Stimulated activated CD4-positive, alpha-beta T cell treated with anti-CD3 and anti-CD28 coated beads, Interleukin-12 subunit alpha, Interleukin-12 subunit beta, amount 100 ng/mL, for 4 hours (primary cell): ENCODE measurements around the gene LONRF2.
"Not testable (repeated sequence)": the region's sequence is repeated elsewhere in the genome, so short reads cannot be mapped to it uniquely, and the experiment has no call there.

Source experiments
- DNase-seq: peaks from one replicate; pipeline ENCODE4 v3.0.0-alpha.2; 2020

Gene LONRF2

DNA sequence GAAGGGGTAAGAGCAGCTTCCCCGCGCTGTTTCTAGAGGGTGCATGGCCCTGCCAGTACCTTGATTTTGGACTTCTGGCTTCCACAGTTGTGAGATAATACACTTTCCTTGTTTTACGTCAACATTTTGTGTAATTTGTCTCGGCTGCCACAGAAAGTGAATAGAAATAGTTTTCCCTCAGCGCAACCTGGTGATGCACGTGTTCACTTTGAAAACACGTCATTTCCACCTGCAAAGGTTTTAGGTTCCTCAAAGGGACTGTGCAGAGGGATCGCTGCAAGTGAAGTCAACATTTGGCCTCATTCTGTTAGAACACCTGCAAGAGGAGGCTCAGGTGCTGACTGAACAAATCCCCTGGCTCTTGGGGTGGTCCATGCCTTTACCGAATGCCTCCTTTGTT is 71.7 kb downstream of the LONRF2 start:
- no peak for DNase-seq

DNA sequence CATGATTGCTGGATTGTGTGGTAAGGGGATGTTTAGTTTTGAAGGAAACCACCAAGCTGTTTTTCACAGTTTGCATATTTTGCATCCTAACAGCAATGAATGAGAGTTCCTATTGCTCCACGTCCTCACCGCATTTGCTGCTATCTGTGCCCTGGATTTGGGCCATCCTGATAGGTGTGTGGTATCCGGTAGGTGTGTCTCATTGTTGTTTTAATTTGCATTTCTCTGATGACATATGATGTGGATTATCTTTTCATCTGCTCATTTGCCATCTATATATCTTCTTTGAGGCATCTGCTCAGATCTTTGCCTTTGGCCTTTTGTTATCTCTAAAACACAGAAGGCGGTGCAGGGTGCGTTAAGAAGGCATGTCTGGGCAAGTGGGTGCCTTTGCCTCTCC is 73.3 kb downstream of the LONRF2 start:
- DNase-seq = no peak

DNA sequence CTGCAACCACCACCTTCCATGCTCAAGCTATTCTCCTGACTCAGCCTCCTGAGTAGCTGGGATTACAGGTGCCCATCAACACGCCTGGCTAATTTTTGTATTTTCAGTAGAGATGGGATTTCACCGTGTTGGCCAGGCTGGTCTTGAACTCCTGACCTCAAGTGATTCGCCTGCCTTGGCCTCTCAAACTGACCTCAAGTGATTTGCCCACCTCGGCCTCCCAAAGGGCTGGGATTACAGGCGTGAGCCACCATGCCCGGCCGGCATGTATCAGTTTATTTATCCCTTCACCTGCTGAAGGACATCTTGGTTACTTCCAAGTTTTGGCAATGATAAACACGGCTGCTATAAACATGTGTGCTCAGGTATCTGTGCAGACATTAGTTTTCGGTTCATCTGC is 73.7 kb downstream of the LONRF2 start:
- DNase-seq = not testable (repeated sequence)

DNA sequence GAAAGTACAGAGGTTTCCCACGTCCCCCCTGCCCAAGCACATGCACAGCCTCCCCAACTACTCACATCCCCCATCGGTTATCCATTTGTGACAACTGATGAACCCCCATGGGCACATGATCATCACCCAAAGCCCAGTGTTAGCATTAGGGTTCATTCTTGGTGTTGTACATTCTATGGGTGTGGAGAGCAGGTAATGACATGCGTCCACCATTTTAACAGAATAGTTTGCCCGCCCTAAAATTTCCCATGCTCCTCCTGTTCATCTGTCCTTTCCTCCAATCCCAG is 74.3 kb downstream of the LONRF2 start:
- DNase-seq = no peak

DNA sequence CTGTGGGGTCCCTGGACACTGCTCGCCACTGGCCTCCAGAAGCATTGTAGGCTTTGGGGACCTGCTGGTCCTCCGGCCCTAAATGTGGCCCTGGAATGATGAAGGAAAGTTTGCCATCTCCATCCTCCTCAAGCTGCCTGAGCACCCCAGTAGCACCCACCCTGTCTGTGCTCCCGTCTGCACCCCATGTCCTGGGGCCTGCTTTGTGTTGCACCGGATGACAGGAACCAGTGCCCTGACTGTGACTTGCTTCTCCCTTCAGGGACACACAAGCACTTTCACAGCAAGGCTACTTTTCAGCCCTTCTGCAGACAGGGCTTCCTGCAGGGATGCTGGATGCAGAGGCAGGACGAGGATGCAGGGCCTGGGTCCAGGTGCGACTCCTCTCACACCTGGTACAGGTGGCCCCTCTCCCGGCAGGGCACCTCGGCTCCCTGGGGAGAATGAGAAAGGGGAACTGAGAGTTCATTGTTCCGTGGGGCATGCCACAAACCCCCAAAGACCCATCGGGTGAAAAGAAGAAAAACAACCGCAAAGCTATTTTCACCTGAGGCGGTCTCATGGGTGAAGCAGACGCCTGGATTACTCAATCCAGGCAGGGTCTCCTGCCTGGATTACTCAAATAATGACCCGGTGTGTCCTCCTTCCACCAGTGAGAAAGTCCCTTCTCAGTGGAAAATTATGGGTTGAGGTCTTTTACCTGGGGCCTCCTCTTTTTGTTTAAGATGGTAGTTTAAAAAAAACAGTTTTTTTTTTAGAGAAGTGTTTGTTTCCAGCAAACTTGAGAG is 74.9 kb downstream of the LONRF2 start:
- no peak for DNase-seq

DNA sequence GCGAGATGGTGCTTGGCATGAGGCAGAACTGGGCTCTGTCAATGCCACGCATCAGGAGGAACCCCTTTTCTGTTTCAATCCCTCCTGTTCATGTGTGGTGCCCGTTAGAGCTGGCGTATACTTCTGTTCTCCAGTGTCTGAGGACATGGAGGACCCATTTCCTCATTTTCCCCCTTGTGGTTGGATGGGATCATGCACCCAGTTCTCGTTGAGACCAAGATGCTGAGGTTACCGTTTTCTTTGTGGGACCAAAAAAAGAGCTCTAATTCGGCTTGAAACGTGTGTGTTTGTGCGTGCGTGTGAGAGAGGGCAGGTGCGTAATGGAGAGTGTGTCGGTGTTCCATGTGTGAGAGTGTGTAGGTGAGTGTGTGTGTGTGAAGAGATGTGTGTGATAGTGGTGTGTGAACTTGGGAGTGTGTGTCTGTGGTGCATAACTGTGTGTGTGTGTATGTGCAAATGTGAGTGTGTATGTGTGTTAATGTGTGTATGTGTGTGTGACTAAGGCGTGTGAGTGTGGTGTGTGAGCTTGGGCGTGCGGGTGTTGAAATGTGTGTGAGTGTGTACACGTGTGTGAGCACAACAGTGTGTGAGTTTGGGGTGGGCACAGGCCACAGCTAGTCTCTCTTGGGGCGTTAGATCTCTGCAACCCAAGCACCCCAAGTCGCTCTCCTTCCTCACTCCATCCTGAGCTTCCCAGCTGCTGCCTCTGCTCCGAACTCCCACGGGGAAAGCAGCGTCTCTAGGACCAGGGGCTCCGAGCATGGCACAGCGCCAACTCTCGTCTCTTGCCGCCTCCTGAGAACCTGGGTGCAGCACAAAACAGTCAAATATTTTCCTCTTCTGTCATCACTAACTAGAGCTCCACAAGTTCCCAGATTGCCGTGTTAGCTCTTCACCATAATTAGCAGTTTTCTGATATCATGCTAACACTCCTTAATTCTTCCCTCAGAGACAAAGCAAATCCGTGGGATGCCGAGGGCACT is 75.8 kb downstream of the LONRF2 start:
- no peak for DNase-seq

DNA sequence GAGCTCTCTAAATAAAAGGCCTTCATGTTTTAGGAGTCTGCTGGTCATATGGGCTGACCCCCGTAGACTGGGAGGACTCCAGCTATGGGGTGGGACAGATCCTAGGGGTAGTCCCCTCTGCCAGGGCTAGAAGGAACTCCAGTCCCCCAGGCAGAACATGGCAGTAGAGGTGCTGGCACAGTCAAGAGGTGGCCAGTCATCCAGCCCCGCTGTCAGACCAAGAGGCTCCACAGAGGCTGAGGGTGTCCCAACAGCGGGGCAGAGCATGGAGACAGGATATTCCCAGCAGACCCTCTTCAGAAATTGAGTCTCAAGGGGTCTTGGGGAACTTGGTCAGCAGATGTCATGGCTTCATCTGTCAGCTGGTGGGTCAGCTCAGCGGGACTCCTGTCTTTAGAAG is 76.6 kb downstream of the LONRF2 start:
- no peak for DNase-seq

DNA sequence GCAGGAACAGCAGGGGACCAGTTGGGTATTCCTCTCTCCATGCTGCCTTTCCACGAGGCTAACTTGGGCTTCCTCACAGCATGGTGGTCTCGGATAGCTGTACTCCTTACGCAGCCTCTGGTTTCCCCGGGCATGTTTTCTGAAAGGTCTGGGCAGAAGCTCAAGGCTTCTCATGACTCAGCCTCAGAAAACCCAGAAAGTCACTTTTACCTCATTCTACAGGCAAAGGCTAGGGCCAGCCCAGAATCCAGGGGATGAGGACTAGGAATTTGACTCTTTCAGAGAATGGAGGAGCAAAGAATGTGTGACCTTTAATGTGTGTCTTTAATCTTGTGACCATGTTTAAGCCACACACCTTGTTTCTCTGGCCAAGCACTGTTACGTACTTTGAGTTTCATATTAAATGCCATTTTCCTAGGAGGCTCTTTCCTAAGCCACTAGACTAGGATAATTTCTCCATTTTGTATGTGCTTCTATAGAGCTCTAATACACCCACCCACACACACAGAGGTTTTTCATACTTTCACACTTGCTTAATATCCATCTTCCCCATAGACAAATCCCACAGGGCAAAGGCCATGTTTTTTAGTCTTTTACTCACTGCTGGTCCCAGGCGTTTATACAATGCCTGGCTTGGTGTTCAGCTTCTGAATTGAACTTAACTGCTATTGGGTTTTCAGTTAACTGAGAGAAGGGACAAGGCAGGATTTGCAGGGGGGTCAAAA is 77.3 kb downstream of the LONRF2 start:
- DNase-seq = no peak

DNA sequence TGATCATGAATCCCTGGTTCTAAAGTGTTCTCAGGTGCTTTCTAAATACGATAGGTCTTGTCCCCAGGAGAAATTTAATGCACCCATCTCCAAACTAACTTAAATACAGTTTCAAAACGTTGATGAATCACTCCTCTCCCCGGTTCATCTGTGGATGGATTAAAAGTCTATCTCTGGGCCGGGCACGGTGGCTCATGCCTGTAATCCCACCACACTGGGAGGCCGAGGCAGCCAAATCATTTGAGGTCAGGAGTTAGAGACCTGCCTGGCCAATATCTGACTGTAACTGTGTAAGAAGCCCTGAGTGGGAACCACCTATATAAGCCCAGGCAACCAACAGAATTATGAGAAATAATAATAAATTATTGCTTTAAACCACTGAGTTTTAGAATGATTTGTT is 78.7 kb downstream of the LONRF2 start:
- no peak for DNase-seq

DNA sequence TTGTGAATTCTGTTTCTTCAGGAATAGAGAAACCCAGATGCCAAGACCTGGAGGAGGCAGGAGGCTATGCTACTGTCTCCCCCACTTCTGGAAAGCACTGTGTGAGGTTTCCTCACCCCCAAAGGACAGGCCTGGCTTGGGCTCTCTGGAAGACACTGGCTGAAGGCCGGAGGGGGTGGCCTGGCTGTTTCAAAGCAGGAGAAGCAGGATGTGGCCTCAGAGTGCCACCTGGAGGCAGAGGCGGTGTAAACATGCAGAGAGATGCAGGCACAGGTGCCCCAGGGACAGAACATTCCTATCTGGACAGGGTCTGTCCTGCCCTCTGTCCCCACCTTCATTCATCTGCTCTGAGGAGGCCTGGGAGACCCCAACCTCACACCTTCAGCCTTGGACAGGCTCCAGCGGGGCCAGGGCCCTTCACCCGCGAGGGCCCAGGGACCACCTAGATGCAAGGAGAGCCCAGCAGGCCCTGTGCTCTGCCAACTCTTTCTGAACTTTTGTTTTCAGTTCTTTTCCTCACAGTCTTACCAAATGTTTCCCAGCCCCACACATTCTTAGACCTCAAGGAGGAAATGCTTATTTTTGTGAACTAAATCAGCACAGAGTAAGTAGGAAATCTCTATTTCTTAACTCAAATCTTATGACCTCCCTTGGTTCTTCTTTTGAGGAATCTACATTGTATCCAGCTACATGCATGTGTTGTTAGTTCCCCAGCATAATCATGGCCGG is 79.2 kb downstream of the LONRF2 start:
- peak; percentile 33 for DNase-seq

DNA sequence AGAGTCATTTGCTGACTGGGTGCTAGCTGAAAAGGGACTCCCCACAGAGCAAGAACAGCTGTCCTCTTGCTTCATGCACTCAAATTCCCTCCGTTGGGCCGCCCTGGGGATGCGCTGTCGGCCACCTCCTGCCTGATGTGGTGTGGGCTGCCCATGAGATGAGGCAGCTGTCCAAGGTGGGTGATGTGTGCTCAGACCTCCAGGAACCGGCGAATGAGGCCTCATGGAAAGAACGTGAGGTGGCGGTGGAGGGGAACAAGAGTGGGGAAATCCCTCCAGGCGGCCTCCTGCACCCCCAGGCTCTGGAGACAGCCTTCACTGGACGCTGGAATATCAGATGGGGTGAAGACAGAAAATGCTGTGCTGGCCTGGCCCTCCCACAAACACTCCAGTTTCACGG is 79.8 kb downstream of the LONRF2 start:
- no peak for DNase-seq

DNA sequence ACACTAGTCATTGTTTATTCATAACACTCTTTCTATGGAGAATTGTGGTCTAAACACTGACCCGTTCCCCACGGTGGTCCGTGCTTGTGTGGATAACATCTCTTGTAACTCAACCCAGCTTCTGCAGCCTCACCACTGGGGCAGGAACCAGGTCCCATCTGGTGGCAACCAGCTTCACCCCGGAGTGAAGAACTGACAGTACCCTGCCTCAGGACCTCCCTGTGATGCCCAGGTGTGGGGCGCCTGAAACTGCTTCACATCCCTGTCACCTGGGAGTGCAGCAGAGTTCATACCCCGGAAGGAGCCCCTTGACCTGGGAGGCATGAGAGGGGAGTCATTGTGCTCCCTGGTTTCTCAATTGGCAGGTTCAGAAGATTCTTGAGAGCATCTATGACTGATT is 81.1 kb downstream of the LONRF2 start:
- DNase-seq = no peak

DNA sequence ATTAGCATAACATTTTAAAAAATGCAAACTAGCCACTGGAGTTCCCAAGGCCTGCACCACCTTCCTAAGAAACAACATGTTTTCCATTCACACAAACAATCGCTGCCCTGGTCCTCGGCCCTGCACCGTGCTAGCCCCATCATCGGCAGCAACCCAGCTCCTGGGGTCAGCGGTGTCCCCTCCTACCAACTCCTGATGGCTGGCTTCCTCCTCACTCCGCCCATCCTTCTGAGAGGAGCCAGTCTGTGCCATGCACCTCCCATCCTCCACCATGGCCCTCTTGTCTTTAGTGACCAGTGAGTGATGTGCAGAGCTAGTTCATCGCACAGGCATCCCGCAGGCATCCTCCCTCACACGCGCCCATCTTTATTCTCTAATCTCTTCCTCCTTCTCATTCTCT is 81.9 kb downstream of the LONRF2 start:
- no peak for DNase-seq

DNA sequence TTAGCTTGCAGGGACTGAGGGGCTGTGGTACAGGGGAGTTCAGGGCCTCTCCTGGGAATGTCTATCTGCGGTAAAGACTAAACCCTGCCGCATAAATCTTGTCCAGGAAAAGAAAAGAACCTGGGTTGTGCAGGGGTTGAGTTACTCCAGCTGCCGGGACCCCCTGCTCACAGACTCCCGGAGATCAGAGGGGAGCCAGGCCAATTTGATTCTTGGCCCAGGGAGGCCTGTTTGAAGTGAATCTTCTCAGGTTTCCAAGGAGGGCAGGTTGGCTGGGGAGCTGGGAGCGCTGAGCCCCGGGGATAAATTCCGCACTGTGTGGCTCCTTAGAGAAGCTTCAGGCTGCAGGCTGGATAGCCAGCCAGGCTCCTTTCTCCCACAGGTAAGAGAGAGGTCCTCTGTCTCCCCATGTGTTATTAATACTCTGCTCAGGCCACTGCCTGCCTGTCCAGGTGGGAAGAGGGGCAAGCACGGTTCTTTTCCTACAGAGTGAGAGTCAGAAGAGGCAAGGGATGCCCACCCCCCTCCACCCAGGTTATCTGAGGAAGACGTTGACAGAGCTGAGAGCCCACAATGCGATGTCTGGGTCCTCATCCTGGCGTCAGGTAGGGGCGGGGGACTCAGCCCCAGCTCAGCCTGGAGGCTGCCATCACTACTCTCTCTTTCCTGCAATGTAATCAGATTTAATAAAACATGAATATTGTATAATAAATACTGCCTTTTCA is 82.7 kb downstream of the LONRF2 start:
- DNase-seq = no peak

DNA sequence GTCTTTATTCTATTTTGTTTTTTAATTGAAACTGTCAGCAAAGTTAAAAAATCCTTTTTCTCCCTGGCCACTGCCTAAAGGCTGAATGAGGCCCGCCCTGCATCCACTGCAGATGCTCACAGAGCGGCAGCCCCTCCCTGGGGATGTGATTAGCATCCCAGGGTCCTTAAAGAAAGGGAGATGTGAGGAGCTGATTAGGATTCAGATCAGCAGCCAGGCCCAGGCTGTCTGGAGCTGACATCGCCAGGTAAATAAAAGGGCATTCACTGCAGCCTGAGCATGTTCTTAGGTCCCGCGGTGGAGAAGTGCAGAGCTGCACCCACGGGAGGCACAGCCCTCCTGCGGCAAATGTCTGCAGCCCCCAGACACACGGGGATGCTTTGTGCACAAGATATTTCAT is 83.8 kb downstream of the LONRF2 start:
- no peak for DNase-seq

DNA sequence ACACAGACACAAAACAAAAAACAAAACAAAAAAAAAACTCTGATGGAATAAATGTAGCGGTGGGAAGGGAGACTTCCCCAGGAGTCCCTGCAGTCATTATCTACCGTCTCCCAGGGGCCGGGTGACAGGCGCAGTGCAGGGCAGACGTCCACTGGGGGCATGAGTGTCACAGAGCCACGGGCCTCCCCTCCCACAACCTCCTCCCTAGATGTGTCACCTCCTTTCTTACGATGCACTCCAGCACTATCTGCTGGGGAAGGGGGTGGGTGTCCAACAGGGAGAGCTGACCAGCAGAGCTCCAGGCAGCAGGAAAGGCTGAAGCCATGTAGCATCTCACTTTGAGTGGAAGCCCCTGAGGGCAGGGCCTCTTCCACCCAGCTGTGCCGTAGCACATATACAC is 84.5 kb downstream of the LONRF2 start:
- DNase-seq = no peak

DNA sequence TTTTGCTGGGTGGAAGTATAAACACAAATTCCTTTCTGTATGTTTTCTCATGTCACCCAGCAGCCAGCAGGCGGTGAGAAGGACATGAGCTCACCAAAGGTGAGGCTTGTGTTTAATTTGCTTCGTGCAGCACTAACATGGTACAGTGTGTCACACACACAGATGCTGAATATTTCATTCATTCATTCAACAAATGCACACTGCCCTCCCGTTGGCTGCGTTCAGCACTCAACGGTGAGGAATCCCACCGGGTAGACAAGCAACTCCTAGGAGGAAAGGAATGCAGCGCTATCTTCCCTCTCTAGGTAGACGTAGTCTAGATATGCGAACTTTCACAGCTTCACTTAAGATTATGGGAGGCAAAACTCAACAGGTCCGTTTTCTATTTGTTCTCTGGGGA is 85.1 kb downstream of the LONRF2 start:
- no peak for DNase-seq

DNA sequence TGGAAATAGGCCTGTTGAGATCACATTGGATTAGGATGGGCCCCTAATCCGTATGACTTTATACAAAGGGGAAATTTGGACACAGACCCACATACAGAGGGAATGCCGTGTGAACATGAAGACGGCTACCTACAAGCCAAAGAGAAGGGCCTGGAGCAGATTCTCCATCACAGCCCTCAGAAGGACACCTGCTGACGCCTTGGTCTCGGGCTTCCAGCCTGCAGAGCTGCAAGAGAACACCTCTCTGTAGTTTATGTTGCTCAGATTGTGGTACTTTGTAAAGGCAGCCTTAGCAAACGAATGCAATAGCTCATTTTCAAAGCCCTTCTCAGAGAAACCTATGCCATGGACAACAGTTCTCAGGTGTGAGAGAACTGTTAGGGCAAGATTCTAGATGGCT is 86.1 kb downstream of the LONRF2 start:
- no peak for DNase-seq

DNA sequence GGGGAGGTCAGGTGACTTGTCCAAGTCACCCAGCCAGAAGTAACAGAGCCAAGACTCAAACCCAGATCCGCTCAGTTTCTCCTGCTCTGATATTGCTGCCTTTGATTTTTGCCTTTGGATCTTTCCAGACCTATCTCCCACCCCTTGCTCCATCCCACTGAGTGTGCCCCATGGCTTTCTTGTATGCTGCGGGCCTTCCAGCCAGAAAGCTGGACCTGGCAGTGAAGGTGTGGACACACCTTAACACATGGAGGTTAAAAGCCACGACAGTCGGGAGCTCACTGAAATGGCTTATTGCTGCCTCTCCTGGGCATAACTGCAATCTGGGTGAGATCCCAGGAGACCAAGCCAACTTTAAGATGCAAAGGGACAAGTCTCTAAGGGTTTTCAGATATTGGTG is 86.7 kb downstream of the LONRF2 start:
- DNase-seq = no peak

DNA sequence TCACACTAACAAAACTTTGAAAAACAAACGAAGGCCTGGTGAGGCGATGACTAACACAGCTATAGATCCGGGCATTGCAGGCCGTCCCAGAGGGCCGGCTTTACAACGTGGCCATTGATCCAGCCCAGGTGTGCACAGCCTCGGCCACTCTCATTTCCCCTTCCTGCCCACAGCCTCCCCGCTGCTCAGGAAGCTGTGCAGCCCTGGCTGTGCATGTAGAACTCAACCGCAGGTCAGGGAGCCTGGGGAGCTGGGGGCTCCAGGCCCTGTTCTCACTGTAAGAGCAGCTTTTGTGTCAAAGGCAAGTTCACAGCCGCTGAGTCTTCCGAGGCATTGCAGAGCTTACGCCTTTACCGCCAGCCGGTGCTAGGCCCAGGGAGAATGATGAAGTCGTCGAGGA is 87.2 kb downstream of the LONRF2 start:
- DNase-seq = no peak

DNA sequence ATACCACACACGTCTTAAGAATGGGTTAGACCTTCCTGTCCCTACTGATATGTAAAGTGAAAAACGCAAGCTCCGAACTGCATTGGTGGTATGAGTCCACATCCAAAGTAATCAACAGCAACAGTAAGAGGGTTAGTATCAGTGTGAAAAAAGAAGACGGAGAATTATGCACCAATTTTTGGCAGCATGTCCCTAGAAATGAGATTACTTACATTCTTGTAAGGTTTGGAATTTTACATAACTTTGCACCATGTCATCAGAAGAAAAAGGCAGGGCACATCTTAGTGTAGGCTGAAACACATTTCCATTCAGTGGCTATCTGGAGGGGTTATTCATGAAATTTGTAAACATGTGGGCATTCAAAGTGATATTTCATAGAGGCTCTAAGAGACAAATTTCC is 88.2 kb downstream of the LONRF2 start:
- no peak for DNase-seq

DNA sequence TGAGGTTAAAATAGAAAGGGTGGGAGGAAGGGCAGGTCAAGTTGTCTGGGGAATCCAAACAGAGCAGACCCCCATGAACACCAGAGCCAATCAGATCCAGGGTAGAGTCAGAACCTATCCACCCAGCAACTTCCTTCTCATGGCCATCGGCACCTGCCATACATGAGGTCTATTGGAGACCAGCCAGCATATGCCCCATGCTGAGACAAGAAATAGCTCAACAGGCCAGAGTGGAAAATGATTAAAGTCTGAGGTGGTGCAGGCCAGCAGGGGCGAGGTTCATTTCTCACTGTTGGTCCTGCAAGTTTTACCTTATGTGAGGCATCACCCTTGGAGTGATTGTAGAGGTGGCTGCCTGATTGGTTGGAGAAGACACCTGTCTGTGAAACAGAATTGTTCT is 89.2 kb downstream of the LONRF2 start:
- DNase-seq = no peak
